ENCODE results near the gene CWC25. TPM values are rescaled to one million over a fixed set of nuclear protein-coding genes. Genes with fewer than 3 reads are reported as not detected.

CWC25 gene
- total and polyA plus RNA-seq, 9 of the 15 experiments (the other 6 are each of a cell fraction or from before 2014, with no cell fraction given) = 16.5 to 27.4 (median 23.0) TPM

DNA sequence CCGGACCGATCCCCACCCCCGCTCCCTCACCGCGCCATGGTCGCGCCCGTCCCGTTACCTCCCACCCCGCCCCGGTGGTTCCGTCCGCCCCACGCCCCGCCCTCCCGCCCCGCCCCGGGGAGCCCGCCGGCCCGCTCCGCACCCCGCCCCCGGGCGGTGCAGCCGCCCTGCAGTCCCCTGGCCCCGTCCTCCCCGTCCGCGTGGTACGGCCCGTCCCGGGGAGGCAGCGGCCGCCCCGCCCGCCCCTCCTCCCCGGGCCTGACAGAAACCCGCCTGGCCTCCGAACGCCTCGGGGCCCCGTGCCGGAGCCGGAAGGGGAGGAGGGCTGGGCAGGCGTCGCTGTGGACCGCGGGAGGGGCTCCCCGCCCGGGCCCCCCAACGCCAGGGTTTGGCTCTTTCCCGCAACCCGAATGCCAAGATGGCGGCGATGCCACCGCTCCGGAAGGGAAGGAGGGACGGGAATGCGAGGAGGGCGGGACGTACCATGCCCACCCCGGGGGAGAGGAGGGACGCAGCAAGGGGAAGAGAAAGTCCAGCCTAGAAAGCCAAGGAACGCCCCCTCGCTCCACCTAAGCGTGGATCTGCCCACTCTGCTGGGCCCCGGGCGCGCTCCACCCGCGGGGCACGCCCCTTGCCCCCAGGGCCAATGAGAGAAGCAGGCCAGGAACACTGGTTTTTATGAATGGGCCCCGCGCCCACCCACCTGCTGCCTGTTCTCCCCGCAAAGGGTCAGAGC is 25.5 kb downstream of the CWC25 start, which contains the start of gene PIP4K2B (continued):
- TF ChIP-seq BCLAF1 (IDR thresholded peaks at IDR 0.05; ENCODE audit: borderline replicate concordance in 1 of 2, control insufficient read depth in 1 of 2, low read depth in 2 of 2, low read length in 1 of 2) = peak in 1 of 2 experiments; percentile 90; a peak in 2 of 4 replicates
- TF ChIP-seq, protein P1, sequence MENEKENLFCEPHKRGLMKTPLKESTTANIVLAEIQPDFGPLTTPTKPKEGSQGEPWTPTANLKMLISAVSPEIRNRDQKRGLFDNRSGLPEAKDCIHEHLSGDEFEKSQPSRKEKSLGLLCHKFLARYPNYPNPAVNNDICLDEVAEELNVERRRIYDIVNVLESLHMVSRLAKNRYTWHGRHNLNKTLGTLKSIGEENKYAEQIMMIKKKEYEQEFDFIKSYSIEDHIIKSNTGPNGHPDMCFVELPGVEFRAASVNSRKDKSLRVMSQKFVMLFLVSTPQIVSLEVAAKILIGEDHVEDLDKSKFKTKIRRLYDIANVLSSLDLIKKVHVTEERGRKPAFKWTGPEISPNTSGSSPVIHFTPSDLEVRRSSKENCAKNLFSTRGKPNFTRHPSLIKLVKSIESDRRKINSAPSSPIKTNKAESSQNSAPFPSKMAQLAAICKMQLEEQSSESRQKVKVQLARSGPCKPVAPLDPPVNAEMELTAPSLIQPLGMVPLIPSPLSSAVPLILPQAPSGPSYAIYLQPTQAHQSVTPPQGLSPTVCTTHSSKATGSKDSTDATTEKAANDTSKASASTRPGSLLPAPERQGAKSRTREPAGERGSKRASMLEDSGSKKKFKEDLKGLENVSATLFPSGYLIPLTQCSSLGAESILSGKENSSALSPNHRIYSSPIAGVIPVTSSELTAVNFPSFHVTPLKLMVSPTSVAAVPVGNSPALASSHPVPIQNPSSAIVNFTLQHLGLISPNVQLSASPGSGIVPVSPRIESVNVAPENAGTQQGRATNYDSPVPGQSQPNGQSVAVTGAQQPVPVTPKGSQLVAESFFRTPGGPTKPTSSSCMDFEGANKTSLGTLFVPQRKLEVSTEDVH (IDR thresholded peaks at IDR 0.05; ENCODE audit: low read depth, partially characterized antibody) = peak; percentile 58
- no peak for TF ChIP-seq TFAM (CRISPR knock-in tag; conservative IDR thresholded peaks at IDR 0.05)
- TF ChIP-seq HEY1 (CRISPR knock-in tag; IDR thresholded peaks at IDR 0.05; ENCODE audit: borderline replicate concordance) = no peak
- TF ChIP-seq, protein P2, sequence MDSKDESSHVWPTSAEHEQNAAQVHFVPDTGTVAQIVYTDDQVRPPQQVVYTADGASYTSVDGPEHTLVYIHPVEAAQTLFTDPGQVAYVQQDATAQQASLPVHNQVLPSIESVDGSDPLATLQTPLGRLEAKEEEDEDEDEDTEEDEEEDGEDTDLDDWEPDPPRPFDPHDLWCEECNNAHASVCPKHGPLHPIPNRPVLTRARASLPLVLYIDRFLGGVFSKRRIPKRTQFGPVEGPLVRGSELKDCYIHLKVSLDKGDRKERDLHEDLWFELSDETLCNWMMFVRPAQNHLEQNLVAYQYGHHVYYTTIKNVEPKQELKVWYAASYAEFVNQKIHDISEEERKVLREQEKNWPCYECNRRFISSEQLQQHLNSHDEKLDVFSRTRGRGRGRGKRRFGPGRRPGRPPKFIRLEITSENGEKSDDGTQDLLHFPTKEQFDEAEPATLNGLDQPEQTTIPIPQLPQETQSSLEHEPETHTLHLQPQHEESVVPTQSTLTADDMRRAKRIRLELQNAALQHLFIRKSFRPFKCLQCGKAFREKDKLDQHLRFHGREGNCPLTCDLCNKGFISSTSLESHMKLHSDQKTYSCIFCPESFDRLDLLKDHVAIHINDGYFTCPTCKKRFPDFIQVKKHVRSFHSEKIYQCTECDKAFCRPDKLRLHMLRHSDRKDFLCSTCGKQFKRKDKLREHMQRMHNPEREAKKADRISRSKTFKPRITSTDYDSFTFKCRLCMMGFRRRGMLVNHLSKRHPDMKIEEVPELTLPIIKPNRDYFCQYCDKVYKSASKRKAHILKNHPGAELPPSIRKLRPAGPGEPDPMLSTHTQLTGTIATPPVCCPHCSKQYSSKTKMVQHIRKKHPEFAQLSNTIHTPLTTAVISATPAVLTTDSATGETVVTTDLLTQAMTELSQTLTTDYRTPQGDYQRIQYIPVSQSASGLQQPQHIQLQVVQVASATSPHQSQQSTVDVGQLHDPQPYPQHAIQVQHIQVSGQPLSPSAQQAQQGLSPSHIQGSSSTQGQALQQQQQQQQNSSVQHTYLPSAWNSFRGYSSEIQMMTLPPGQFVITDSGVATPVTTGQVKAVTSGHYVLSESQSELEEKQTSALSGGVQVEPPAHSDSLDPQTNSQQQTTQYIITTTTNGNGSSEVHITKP (IDR thresholded peaks at IDR 0.05; ENCODE audit: partially characterized antibody) = peak; percentile 99
- no peak for TF ChIP-seq ZNF830 (CRISPR knock-in tag; IDR thresholded peaks at IDR 0.05)
- TF ChIP-seq CTCF (IDR thresholded peaks at IDR 0.05 in 2 of 3, conservative IDR thresholded peaks at IDR 0.05 in 1 of 3; ENCODE audit: insufficient read depth in 2 of 3, low read depth in 1 of 3, low read length in 3 of 3) = no peak
- peak; percentile 30 to 59; a peak in 2 of 4 replicates for TF ChIP-seq SIN3A (IDR thresholded peaks at IDR 0.05; ENCODE audit: borderline replicate concordance in 2 of 2, control insufficient read depth in 1 of 2, low read depth in 2 of 2, low read length in 2 of 2)
- TF ChIP-seq, protein P3, sequence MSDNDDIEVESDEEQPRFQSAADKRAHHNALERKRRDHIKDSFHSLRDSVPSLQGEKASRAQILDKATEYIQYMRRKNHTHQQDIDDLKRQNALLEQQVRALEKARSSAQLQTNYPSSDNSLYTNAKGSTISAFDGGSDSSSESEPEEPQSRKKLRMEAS (CRISPR knock-in tag; IDR thresholded peaks at IDR 0.05) = peak; percentile 46; the same call in 1 of the 2 replicates
- no peak for TF ChIP-seq GTF2F1 (IDR thresholded peaks at IDR 0.05; ENCODE audit: low read depth, low read length)
- TF ChIP-seq MCM2 (IDR thresholded peaks at IDR 0.05; ENCODE audit: low read depth) = no peak
- no peak for TF ChIP-seq SIN3B (IDR thresholded peaks at IDR 0.05; ENCODE audit: low read depth)
- no peak for TF ChIP-seq ADNP (tag; IDR thresholded peaks at IDR 0.05)

All from K562 (cell line).